WTC11 (cell line): ENCODE results near the gene ATP2A3. TPM values are rescaled to one million over a fixed set of nuclear protein-coding genes. Genes with fewer than 3 reads are reported as not detected.

Source experiments
- ATAC-seq: fragments of 200-7000 bp; cut with Tn5 transposase; 2 replicates; pipeline ENCODE4 v1.10.0; 2021; ENCODE audit warnings: mild to moderate bottlenecking, moderate library complexity
- CTCF ChIA-PET: fragments of 300-600 bp; sonication (Branson Sonifier 250); formaldehyde crosslinking; loops from one replicate; lab custom pipeline; 2021; ENCODE audit warnings: antibody characterized with exemption; lab: Charles Lee
- POLR2A ChIA-PET: fragments of 350-600 bp; sonication (Branson Sonifier 250); formaldehyde crosslinking; loops from one replicate; lab custom pipeline; 2021; ENCODE audit warnings: antibody characterized with exemption; lab: Charles Lee
- DNase-seq: peaks from one replicate; pipeline ENCODE4 v3.0.0; 2021; ENCODE audit warnings: low spot score
- H3K27ac Mint-ChIP-seq: 2 replicates; pipeline ENCODE4 v1.8.0; 2021; ENCODE audit warnings: mixed read lengths
- H3K27me3 Mint-ChIP-seq: 2 replicates; pipeline ENCODE4 v1.8.0; 2021; ENCODE audit warnings: low read depth, mild to moderate bottlenecking, moderate library complexity, mixed read lengths
- H3K36me3 Mint-ChIP-seq: 2 replicates; pipeline ENCODE4 v1.8.0; 2021; ENCODE audit warnings: mixed read lengths
- H3K4me1 Mint-ChIP-seq: 2 replicates; pipeline ENCODE4 v1.8.0; 2022; ENCODE audit warnings: mixed read lengths
- H3K4me3 Mint-ChIP-seq: 2 replicates; pipeline ENCODE4 v1.8.0; 2021; ENCODE audit warnings: mild to moderate bottlenecking, moderate library complexity, mixed read lengths
- H3K9me3 Mint-ChIP-seq: 2 replicates; pipeline ENCODE4 v1.8.0; 2021; ENCODE audit warnings: mixed read lengths
- AR ChIP-seq: fragments of 250-450 bp; sonication (Bioruptor Pico); IDR thresholded peaks from 2 replicates; pipeline ENCODE4 v1.9.0; 2021; ENCODE audit warnings: mild to moderate bottlenecking
- ERG ChIP-seq: fragments of 250-450 bp; sonication (Bioruptor Pico); IDR thresholded peaks from 2 replicates; pipeline ENCODE4 v1.8.0; 2021; ENCODE audit warnings: mild to moderate bottlenecking
- ESRRA ChIP-seq: sonication (generic); formaldehyde crosslinking; IDR thresholded peaks from 2 replicates; pipeline ENCODE4 v1.8.1; 2022; ENCODE audit warnings: mild to moderate bottlenecking, missing genetic modification reagents, borderline replicate concordance
- ETV6 ChIP-seq: sonication (generic); formaldehyde crosslinking; IDR thresholded peaks from 2 replicates; pipeline ENCODE4 v1.8.1; 2022; ENCODE audit warnings: mild to moderate bottlenecking, missing genetic modification reagents
- FOXK1 ChIP-seq: sonication (generic); formaldehyde crosslinking; IDR thresholded peaks from 2 replicates; pipeline ENCODE4 v1.8.0; 2022; ENCODE audit warnings: mild to moderate bottlenecking, moderate library complexity, missing genetic modification reagents
- IRF2 ChIP-seq: sonication (generic); formaldehyde crosslinking; IDR thresholded peaks from 2 replicates; pipeline ENCODE4 v1.8.0; 2022; ENCODE audit warnings: low read depth, missing genetic modification reagents, borderline replicate concordance
- JAZF1 ChIP-seq: fragments of 250-450 bp; sonication (Bioruptor Pico); IDR thresholded peaks from 2 replicates; pipeline ENCODE4 v1.9.0; 2021; ENCODE audit warnings: moderate library complexity, mild to moderate bottlenecking, inconsistent platforms
- JUN ChIP-seq: sonication (generic); formaldehyde crosslinking; IDR thresholded peaks from 2 replicates; pipeline ENCODE4 v1.8.0; 2023; ENCODE audit warnings: mild to moderate bottlenecking, missing genetic modification reagents
- NFE2L1 ChIP-seq: sonication (generic); formaldehyde crosslinking; IDR thresholded peaks from 2 replicates; pipeline ENCODE4 v1.8.1; 2023; ENCODE audit warnings: missing genetic modification reagents
- NR1H2 ChIP-seq: sonication (generic); formaldehyde crosslinking; IDR thresholded peaks from 2 replicates; pipeline ENCODE4 v1.9.0; 2021; ENCODE audit warnings: mild to moderate bottlenecking, moderate library complexity, missing genetic modification reagents
- OVOL2 ChIP-seq: fragments of 250-450 bp; sonication (Bioruptor Pico); IDR thresholded peaks from 2 replicates; pipeline ENCODE4 v1.9.0; 2021; ENCODE audit warnings: mild to moderate bottlenecking, borderline replicate concordance
- RORB ChIP-seq: fragments of 250-450 bp; sonication (Bioruptor Pico); IDR thresholded peaks from 2 replicates; pipeline ENCODE4 v1.9.0; 2021; ENCODE audit warnings: mild to moderate bottlenecking
- TCF7 ChIP-seq: sonication (generic); formaldehyde crosslinking; IDR thresholded peaks from 2 replicates; pipeline ENCODE4 v1.8.0; 2022; ENCODE audit warnings: mild to moderate bottlenecking, low read depth, missing genetic modification reagents, moderate library complexity
- TP53 ChIP-seq: sonication (generic); formaldehyde crosslinking; IDR thresholded peaks from 2 replicates; pipeline ENCODE4 v1.8.1; 2023; ENCODE audit warnings: mild to moderate bottlenecking, missing genetic modification reagents
- ZBTB21 ChIP-seq: sonication (generic); formaldehyde crosslinking; IDR thresholded peaks from 2 replicates; pipeline ENCODE4 v1.8.1; 2023; ENCODE audit warnings: mild to moderate bottlenecking, missing genetic modification reagents, borderline replicate concordance
- ZNF121 ChIP-seq: sonication (generic); formaldehyde crosslinking; IDR thresholded peaks from 2 replicates; pipeline ENCODE4 v1.8.0; 2023; ENCODE audit warnings: missing genetic modification reagents
- ZNF138 ChIP-seq: sonication (generic); formaldehyde crosslinking; conservative IDR thresholded peaks from 2 replicates; pipeline ENCODE4 v1.8.1; 2022; ENCODE audit warnings: mild to moderate bottlenecking, moderate library complexity, missing genetic modification reagents
- ZNF219 ChIP-seq: sonication (generic); formaldehyde crosslinking; IDR thresholded peaks from 2 replicates; pipeline ENCODE4 v1.8.0; 2023; ENCODE audit warnings: missing genetic modification reagents, mild to moderate bottlenecking, borderline replicate concordance
- total RNA-seq: library from RNA; stranded (reverse); gene quantifications from 3 replicates; pipeline ENCODE4 v1.2.3, GENCODE V29; 2021
- TF ChIP-seq, protein P1 (sequence below): sonication (generic); formaldehyde crosslinking; IDR thresholded peaks from 2 replicates; pipeline ENCODE4 v1.8.1; 2023; ENCODE audit warnings: mild to moderate bottlenecking, missing genetic modification reagents, moderate library complexity
- TF ChIP-seq, protein P2 (sequence below): sonication (generic); formaldehyde crosslinking; conservative IDR thresholded peaks from 2 replicates; pipeline ENCODE4 v1.8.1; 2022; ENCODE audit warnings: mild to moderate bottlenecking, missing genetic modification reagents
- TF ChIP-seq, protein P3 (sequence below): fragments of 250-450 bp; sonication (Bioruptor Pico); IDR thresholded peaks from 2 replicates; pipeline ENCODE4 v1.9.0; 2021; ENCODE audit warnings: moderate library complexity, mild to moderate bottlenecking, inconsistent platforms, borderline replicate concordance
- TF ChIP-seq, protein P4 (sequence below): fragments of 200-600 bp; IDR thresholded peaks from 2 replicates; pipeline ENCODE4 v1.8.0; 2022; ENCODE audit warnings: antibody characterized with exemption
- TF ChIP-seq, protein P5 (sequence below): sonication (generic); formaldehyde crosslinking; IDR thresholded peaks from 2 replicates; pipeline ENCODE4 v1.8.0; 2022; ENCODE audit warnings: mild to moderate bottlenecking, missing genetic modification reagents

ATP2A3 gene
- total RNA-seq, 1 experiment from 2014 or later, result 37.8 TPM

- DNase-seq, result no peak
- TF ChIP-seq OVOL2 (CRISPR knock-in tag), result no peak
- TF ChIP-seq, protein P1, sequence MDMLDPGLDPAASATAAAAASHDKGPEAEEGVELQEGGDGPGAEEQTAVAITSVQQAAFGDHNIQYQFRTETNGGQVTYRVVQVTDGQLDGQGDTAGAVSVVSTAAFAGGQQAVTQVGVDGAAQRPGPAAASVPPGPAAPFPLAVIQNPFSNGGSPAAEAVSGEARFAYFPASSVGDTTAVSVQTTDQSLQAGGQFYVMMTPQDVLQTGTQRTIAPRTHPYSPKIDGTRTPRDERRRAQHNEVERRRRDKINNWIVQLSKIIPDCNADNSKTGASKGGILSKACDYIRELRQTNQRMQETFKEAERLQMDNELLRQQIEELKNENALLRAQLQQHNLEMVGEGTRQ (CRISPR knock-in tag), result no peak
- TF ChIP-seq ZBTB21, result no peak
- TF ChIP-seq, protein P2, sequence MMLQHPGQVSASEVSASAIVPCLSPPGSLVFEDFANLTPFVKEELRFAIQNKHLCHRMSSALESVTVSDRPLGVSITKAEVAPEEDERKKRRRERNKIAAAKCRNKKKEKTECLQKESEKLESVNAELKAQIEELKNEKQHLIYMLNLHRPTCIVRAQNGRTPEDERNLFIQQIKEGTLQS, result no peak
- no peak for TF ChIP-seq NR1H2 (CRISPR knock-in tag)
- no peak for TF ChIP-seq JUN
- TF ChIP-seq TP53, result no peak
- TF ChIP-seq ZNF121, result no peak
- TF ChIP-seq ESRRA (CRISPR knock-in tag), result no peak
- no peak for TF ChIP-seq NFE2L1 (CRISPR knock-in tag)
- TF ChIP-seq, protein P3, sequence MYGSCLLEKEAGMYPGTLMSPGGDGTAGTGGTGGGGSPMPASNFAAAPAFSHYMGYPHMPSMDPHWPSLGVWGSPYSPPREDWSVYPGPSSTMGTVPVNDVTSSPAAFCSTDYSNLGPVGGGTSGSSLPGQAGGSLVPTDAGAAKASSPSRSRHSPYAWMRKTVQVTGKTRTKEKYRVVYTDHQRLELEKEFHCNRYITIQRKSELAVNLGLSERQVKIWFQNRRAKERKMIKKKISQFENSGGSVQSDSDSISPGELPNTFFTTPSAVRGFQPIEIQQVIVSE (CRISPR knock-in tag), result no peak
- TF ChIP-seq ETV6 (CRISPR knock-in tag), result no peak
- no peak for TF ChIP-seq JAZF1 (CRISPR knock-in tag)
- no peak for TF ChIP-seq RORB (CRISPR knock-in tag)
- no peak for TF ChIP-seq TCF7 (CRISPR knock-in tag)
- TF ChIP-seq ZNF138 (CRISPR knock-in tag), result no peak
- TF ChIP-seq ZNF219, result no peak
- TF ChIP-seq, all 79 proteins: peak for 0
- Mint-ChIP-seq H3K27ac (no peak overlapping the region; the same call in 1 of the 2 replicates), H3K4me1 (peaks cover 5% of the 10 kb centered on the region; the same call in 1 of the 2 replicates), H3K9me3 (no peaks in the 10 kb centered on the region), H3K36me3 (no peaks in the 10 kb centered on the region), H3K27me3 (no peaks in the 10 kb centered on the region), H3K4me3 (no peak overlapping the region)
- no peak for ATAC-seq
- POLR2A ChIA-PET, result no interaction called here
- CTCF ChIA-PET, result interaction anchor here (0.6 to 1.3 kb wide), 2 partner anchors 14 to 1134 kb away, joined by 3 to 4 read pairs; no protein-coding TSS in a partner anchor
Measured at GRCh38 chr17:3927628-3928340, 36.5 kb downstream of the ATP2A3 start.

DNA sequence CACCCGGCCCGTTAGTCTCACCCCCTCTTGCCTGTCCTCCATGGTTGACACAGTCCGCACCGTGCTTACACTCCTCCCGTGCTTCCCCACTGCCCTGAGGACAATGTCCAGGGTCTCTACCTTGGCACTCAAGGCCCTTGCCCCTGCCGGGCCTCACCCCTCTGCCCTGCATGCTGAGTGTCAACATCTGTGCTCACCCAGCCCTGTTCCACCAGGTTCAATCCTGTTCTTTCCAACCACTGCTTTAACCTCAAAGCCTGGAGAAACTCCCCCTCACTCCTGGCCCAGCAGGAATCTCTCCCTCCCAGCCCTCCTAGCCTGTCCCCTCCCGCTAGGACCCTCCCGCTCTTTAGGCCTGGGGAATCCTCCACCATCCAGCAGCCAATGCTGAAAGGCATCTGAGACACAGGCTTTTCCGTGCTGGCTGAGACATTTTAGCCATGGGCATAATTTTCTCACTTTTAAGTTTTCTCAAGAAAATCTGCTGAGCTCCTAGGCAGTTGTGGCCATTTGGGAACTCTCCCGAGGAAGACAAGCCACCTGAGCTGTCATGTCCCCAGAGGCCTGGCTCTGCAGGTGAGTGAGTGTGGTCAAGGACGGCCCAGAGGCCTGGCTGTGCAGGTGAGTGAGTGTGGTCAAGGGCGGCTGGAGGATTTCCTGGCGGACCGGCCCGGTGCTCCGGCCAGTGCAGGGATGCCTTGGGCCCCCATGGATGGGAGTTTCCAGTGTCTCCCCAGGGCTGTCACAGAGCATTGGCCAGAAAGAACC, 37.2 kb downstream of the ATP2A3 start:
- Mint-ChIP-seq H3K4me1 (peaks cover 5% of the 10 kb centered on the region; the same call in 1 of the 2 replicates), H3K4me3 (no peak overlapping the region), H3K27ac (peak overlapping the region; percentile 86; the same call in 1 of the 2 replicates), H3K36me3 (no peaks in the 10 kb centered on the region), H3K9me3 (no peaks in the 10 kb centered on the region), H3K27me3 (no peaks in the 10 kb centered on the region)
- ChIA-PET POLR2A (no interaction called here), CTCF (interaction anchor here (1.0 to 1.3 kb wide), 2 partner anchors 13 to 82 kb away, joined by 3 to 4 read pairs; no protein-coding TSS in a partner anchor)
- no peak for ATAC-seq
- DNase-seq, result no peak
- no peak for TF ChIP-seq TP53
- TF ChIP-seq, protein P4, sequence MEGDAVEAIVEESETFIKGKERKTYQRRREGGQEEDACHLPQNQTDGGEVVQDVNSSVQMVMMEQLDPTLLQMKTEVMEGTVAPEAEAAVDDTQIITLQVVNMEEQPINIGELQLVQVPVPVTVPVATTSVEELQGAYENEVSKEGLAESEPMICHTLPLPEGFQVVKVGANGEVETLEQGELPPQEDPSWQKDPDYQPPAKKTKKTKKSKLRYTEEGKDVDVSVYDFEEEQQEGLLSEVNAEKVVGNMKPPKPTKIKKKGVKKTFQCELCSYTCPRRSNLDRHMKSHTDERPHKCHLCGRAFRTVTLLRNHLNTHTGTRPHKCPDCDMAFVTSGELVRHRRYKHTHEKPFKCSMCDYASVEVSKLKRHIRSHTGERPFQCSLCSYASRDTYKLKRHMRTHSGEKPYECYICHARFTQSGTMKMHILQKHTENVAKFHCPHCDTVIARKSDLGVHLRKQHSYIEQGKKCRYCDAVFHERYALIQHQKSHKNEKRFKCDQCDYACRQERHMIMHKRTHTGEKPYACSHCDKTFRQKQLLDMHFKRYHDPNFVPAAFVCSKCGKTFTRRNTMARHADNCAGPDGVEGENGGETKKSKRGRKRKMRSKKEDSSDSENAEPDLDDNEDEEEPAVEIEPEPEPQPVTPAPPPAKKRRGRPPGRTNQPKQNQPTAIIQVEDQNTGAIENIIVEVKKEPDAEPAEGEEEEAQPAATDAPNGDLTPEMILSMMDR, result no peak
- TF ChIP-seq, protein P5, sequence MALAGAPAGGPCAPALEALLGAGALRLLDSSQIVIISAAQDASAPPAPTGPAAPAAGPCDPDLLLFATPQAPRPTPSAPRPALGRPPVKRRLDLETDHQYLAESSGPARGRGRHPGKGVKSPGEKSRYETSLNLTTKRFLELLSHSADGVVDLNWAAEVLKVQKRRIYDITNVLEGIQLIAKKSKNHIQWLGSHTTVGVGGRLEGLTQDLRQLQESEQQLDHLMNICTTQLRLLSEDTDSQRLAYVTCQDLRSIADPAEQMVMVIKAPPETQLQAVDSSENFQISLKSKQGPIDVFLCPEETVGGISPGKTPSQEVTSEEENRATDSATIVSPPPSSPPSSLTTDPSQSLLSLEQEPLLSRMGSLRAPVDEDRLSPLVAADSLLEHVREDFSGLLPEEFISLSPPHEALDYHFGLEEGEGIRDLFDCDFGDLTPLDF, result no peak
- no peak for TF ChIP-seq ERG
- TF ChIP-seq TCF7 (CRISPR knock-in tag), result no peak
- TF ChIP-seq AR (CRISPR knock-in tag), result no peak
- TF ChIP-seq FOXK1 (CRISPR knock-in tag), result no peak
- no peak for TF ChIP-seq IRF2 (CRISPR knock-in tag)
